HG03025 (cell line): ENCODE measurements around the gene ROBO1.
A peak's percentile ranks its signal among the peaks of the same experiment; 100 is the strongest.
"Not testable (repeated sequence)": the region's sequence is repeated elsewhere in the genome, so short reads cannot be mapped to it uniquely, and the experiment has no call there.

Experiments
- ATAC-seq: cut with Tn5 transposase; IDR thresholded peaks from one replicate; pipeline ENCODE4 v1.9.1; 2021; ENCODE audit warnings: mild to moderate bottlenecking, moderate library complexity; ENCODE audit not compliant: unreplicated experiment, low FRiP score

The ROBO1 gene

GRCh38 chr3:78690766-78691165 is 1077.0 kb downstream of the ROBO1 start:
- ATAC-seq = no peak

GRCh38 chr3:78689378-78689777 is 1078.4 kb downstream of the ROBO1 start:
- ATAC-seq = no peak

- ATAC-seq = no peak
These were observed 1080.3 kb downstream of the ROBO1 start for GRCh38 chr3:78687520-78687919.

- no peak for ATAC-seq
These were observed 1084.5 kb downstream of the ROBO1 start for GRCh38 chr3:78683284-78683683.

DNA sequence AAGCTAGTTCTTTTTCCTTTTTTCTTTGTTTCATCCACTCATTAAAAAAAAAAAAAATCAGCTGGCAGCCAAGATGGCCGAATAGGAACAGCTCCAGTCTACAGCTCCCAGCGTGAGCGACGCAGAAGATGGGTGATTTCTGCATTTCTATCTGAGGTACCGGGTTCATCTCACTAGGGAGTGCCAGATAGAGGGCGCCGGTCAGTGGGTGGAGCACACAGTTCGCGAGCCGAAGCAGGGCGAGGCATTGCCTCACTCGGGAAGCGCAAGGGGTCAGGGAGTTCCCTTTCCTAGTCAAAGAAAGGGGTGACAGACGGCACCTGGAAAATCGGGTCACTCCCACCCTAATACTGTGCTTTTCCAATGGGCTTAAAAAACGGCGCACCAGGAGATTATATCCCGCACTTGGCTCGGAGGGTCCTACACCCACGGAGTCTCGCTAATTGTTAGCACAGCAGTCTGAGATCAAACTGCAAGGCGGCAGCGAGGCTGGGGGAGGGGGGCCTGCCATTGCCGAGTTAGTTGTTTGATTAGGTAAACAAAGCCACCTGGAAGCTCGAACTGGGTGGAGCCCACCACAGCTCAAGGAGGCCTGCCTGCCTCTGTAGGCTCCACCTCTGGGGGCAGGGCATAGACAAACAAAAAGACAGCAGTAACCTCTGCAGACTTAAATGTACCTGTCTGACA is 1092.5 kb downstream of the ROBO1 start:
- not testable (repeated sequence) for ATAC-seq

GRCh38 chr3:78670746-78671145 is 1097.1 kb downstream of the ROBO1 start:
- ATAC-seq = no peak

DNA sequence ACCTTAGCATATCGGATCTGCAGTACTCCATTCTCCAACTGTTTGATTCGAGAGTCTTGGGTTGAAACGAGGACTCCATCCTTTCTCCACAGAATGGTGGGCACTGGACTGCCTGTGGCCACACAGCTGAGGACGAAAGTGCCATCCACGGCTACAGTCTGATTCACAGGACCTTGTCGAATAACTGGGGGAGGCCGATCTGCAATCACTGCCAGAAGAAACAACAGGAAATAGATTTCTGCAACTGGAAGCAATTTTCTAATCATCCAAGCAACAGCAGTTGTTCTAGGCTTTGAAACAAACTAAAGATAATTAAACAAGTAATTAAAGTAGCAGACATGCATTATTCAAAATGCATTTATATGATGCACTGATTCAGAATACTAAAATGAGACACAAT is 1097.7 kb downstream of the ROBO1 start:
- no peak for ATAC-seq

GRCh38 chr3:78668302-78668701 is 1099.5 kb downstream of the ROBO1 start:
- no peak for ATAC-seq

- no peak for ATAC-seq
These were observed 1101.4 kb downstream of the ROBO1 start for GRCh38 chr3:78666470-78666800.

- no peak for ATAC-seq
These were observed 1101.9 kb downstream of the ROBO1 start for GRCh38 chr3:78665776-78666469.

DNA sequence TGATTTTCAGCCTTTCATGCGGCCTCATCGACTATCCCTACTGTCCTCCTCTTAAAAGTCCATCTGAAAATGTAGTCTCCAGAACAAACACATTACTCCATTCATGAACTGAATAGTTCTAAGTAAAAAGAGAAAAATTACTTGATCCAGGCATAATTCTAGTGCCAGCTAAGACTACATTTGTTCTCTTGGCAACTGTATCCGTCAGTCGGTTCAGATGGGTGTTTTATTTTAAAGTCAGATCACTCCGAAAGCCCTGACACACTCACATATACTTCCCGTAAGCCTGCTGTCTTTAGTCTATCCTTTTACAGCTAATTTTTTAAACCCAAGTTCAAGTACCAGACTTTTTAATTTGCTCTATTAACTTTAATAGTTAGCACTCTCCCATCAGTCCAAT is 1102.7 kb downstream of the ROBO1 start:
- ATAC-seq = no peak

- ATAC-seq = no peak
These were observed 1106.8 kb downstream of the ROBO1 start for GRCh38 chr3:78660957-78661356.

DNA sequence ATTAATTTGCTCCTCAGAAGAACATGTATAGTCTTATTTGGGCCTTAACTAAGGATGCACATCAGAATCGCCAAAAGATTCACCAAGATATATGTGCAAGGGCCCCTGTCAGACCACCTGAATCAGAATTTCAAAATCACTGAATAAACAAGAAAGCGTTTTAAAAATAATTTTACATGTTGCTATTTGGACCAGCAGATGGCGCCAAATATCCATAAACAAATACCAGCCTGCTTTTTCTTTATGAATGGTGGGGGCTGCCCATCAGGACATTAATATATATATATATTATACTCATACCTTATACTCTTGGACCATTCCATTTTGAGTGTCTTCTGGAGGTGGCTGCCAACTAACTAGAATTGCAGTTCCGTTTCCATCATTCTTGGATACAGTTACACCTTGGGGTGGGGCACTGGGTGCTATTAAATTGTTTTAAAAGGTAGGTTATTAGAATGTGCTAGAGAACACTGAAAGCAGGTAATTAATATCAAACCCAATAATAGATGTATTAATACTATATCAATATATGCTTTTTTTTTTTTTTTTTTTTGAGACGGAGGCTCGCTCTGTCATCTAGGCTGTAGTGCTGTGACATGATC is 1108.3 kb downstream of the ROBO1 start:
- no peak for ATAC-seq

GRCh38 chr3:78647726-78648125 is 1120.1 kb downstream of the ROBO1 start:
- no peak for ATAC-seq

- peak; percentile 81 for ATAC-seq
These were observed 1122.0 kb downstream of the ROBO1 start for GRCh38 chr3:78645628-78646310.

DNA sequence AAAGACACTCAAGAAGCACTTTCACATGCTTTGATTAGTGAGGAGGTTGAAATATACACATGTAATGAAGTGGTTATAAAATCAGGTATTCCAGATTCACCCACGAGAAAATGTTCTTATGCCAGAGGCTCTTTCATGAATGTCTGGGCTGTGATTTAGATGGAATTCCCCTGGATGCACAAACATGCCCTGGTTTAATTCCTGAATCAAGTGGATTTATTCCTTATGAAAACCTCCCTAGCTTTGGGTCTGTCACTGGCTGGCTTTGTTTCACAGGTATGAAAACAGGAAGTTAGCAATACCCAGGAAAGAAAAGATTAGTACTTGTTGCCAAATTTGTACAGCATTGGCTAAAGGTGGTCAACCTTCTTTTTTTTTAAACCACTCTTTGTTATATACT is 1123.0 kb downstream of the ROBO1 start:
- ATAC-seq = no peak

DNA sequence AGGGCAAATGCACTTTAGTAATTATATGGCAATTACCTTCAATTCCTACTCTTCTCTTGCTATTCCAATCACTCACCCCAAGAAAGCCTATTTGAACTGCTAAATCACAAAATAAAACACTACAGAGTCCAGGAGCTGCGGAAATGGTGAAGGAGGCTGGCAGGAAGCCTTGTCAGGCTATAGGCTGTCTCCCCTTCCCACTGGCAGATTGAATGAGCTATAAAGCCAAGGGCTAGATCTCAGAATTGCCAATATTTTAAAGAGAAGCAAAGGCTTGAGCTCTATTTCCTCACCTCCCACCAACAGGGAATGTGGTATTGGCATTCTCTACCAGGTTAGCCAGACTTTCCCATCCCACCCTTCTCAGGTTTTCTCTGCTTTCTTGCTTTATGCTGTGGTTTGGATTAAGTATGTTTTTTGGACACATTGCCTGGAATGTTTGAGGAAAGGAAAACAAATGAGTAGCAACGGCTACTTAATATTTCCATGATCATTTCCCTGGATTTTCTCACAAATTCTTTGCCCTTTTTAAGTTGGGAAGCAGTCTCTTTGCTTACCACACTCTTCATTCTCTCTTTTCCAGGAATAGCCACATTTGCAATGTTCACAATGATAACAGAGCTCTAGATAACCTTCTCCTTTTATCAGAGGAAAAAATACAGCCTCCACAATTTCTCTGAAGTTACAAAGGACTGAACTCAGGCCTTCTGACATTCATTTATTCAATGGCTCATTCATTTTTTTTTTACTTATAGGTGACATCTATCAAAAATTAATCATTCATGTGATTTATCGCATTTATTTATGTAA is 1125.4 kb downstream of the ROBO1 start:
- no peak for ATAC-seq

DNA sequence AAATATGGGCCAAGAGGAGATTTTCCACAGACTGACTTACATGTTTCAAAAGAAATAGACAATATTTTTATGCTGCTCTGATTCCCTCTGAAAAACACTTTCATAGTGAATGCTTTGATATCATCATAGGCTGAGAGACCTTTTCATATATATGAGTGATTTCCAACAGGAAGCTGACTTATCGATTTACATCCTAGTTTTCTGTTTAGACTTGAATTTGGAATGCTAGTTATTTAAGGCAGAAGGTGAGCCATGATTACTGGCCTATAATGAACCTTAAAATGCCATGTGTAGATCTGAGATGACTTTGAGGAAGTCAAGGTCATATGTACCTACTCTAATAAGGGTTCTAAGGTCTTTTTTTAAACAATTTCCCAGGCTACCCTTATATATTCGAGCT is 1126.1 kb downstream of the ROBO1 start:
- no peak for ATAC-seq

- ATAC-seq = no peak
These were observed 1133.5 kb downstream of the ROBO1 start for GRCh38 chr3:78634316-78634715.

DNA sequence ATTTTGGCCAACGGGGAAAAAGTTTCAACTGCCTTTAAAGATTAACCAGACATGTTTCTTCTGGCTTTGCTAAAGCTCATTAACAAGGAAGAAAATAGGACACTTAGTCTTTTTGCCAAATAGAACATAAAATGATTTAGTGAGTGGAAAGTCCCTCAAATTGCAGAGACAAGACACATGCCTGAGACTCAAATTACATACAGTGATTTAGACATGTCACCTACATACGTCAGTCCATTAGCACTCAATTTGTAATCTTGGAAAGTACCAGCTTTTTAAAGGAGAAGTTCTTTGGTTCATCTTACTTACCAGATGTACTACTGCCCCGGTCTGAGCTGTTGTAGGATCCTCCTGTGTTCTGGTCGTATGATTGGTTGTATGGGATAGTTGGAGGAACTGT is 1134.2 kb downstream of the ROBO1 start:
- ATAC-seq = no peak
